Activated T-helper 1 cell treated with anti-CD3 and anti-CD28 coated beads, Interleukin-12 subunit alpha, Interleukin-12 subunit beta, Interleukin-2, Interleukin-4 antibody, amounts not matched to agents 30 ng/mL and 10 ng/mL and 1 ng/mL, durations not matched to agents 14 hours and 24 hours and 36 hours (primary cell): ENCODE measurements around the gene NDFIP1. TPM values are rescaled to one million over a fixed set of nuclear protein-coding genes. Genes with fewer than 3 reads are reported as not detected.

Source experiments
- DNase-seq: peaks from one replicate; pipeline ENCODE4 v3.0.0; 2021; ENCODE audit warnings: low spot score
- H3K27ac Mint-ChIP-seq: one replicate; pipeline ENCODE4 v1.8.0; 2021; ENCODE audit warnings: mild to moderate bottlenecking, mixed read lengths
- H3K27me3 Mint-ChIP-seq: one replicate; pipeline ENCODE4 v1.8.0; 2022; ENCODE audit warnings: mild to moderate bottlenecking, moderate library complexity, mixed read lengths; ENCODE audit not compliant: insufficient read depth
- H3K36me3 Mint-ChIP-seq: one replicate; pipeline ENCODE4 v1.8.0; 2021; ENCODE audit warnings: low read depth, mixed read lengths
- H3K4me1 Mint-ChIP-seq: one replicate; pipeline ENCODE4 v1.8.0; 2021; ENCODE audit warnings: low read depth, mixed read lengths
- H3K4me3 Mint-ChIP-seq: one replicate; pipeline ENCODE4 v1.8.0; 2021; ENCODE audit warnings: mild to moderate bottlenecking, moderate library complexity, mixed read lengths
- H3K9me3 Mint-ChIP-seq: one replicate; pipeline ENCODE4 v1.8.0; 2021; ENCODE audit warnings: mixed read lengths
- intact Hi-C: fragments of 100-400 bp; cut with micrococcal nuclease; formaldehyde crosslinking; loops from one replicate; pipeline ENCODE4 v1.15.1; 2024
- total RNA-seq: library from RNA; stranded (reverse); gene quantifications from 2 replicates; pipeline ENCODE4 v1.2.3, GENCODE V29; 2022

NDFIP1 gene
- total RNA-seq, 1 donor from 2014 or later, result 119 TPM

DNA sequence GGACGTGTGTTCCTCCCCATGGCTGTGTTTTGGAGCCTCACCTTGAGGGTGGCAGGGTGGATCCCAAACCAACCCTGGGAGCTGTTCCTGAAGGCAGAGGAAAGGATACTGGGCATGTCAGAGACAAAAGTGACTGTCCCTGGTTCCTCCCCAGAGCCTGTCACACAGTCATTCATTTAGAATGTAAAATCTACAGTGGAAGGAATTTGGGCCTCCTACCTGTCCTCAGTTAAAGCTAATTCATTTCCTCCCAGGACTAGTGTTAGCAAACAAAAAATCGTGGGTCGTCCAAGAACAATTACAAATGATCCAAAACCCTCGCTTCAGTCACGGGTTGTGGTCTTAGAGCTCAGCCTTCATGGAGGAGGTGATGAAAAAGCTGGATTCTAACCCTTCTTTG lies 83.2 kb downstream of the NDFIP1 start:
- H3K4me1 Mint-ChIP-seq, result no peaks in the 10 kb centered on the region
- H3K27me3 Mint-ChIP-seq, result peaks cover 4% of the 10 kb centered on the region
- no peak for DNase-seq
- intact Hi-C loops, result no loop called here
- H3K4me3 Mint-ChIP-seq, result no peak overlapping the region
- H3K36me3 Mint-ChIP-seq, result no peaks in the 10 kb centered on the region
- no peaks in the 10 kb centered on the region for H3K9me3 Mint-ChIP-seq
- H3K27ac Mint-ChIP-seq, result no peak overlapping the region

DNA sequence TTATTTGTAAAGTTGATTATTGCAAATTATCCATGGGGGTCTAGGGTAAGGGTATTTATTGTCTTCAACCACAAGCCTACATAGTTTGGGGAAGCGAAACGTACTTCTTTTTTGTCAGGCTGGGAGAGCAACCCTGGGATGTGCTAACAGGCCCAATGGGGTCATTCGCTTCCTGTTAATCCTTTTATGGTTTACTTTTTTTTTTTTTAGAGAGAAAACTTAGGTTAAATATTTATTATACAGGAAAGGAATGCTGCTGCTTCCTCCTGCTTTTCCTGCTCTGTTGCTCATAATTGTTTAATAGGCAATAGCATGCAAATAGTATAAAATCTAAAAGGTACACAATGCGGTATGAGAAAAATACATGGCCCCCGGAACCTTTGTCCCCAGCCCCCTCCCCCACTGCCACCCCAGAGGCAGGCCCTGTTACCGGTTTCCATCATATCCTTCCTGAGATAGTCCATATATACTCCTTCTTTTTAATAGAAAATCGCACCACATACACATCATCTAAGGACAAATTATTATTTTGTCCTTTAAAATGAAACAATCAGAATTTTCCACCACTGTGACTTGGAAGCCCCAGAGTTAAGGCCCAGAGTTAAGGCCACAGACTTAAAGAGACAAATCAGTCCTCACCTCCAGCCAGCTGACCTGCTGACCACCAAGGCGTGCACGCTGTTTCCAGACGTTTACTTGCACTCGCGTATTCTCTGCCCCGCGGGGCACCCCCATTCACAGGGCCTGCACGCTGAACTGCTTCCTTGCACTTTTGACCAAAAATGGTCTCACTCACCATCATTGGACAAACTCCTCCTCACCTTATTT lies 83.9 kb downstream of the NDFIP1 start:
- Mint-ChIP-seq H3K4me1 (no peaks in the 10 kb centered on the region), H3K4me3 (no peak overlapping the region), H3K27me3 (peaks cover 4% of the 10 kb centered on the region), H3K27ac (no peak overlapping the region), H3K36me3 (no peaks in the 10 kb centered on the region), H3K9me3 (no peaks in the 10 kb centered on the region)
- intact Hi-C loops, result no loop called here
- no peak for DNase-seq

DNA sequence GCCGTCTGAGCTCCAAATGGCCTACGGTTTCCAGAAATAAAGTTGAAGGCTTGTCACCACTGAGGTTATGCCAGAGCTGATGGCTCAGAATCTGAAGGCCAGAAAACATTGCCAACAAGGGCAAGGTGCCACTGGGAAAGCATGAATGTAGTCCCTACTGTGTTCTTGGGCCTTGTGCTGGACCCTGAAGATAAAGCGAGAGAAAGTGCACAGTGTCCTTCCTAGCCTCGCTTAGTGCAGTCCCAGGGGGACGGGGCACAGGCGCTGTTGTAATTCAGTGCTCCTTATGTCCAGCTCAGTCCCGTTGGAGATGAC lies 84.5 kb downstream of the NDFIP1 start:
- H3K4me1 Mint-ChIP-seq, result no peaks in the 10 kb centered on the region
- peaks cover 1% of the 10 kb centered on the region for H3K27me3 Mint-ChIP-seq

DNA sequence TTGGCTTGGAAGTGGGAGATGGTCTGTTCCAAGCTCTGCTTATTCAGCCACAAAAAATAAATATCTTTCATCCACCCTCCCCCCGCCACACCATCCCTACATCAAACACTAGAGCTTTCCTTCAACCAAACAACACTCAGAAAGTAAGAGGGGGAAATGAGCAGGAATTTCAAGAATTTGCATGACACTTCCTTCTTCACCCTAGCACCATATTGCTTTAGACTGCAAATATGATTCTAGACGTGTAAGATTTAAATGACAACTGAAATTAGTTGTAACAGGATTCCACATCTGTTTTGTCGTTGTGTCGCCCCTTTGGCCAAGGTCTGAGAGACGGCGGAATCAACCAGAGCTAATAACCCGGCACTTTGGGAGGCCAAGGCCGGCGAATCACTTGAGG lies 88.5 kb downstream of the NDFIP1 start:
- intact Hi-C loops, result no loop called here

More for the DNA sequence above, 84.5 kb downstream of the NDFIP1 start:
- no peak for DNase-seq
- intact Hi-C loops, result no loop called here
- Mint-ChIP-seq H3K4me3 (no peak overlapping the region), H3K36me3 (no peaks in the 10 kb centered on the region), H3K9me3 (no peaks in the 10 kb centered on the region), H3K27ac (no peak overlapping the region)

DNA sequence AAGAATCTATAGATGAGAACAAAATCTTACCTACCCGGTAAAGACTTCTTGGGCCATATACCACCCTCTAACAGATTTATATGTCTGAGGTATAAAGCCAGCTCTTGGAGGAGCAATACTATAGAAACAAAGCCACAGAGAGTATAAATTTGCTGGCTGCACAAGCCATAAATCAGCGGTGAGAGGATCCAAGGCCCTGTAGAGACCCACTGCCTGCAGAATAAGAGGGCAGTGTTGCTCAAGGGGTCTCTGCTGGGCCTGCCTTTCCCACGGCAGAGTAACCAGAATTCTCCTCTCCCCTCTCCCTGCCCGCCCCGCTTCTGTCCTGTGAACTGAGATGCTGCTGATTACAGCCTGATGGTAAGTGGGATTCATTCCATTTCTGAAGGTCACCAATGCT lies 89.2 kb downstream of the NDFIP1 start:
- no peak for DNase-seq
- Mint-ChIP-seq H3K27me3 (peaks cover 9% of the 10 kb centered on the region), H3K4me1 (no peaks in the 10 kb centered on the region), H3K4me3 (no peak overlapping the region), H3K27ac (no peak overlapping the region), H3K36me3 (no peaks in the 10 kb centered on the region), H3K9me3 (no peaks in the 10 kb centered on the region)
- intact Hi-C loops, result no loop called here

More for the DNA sequence above, 88.5 kb downstream of the NDFIP1 start:
- Mint-ChIP-seq H3K4me1 (no peaks in the 10 kb centered on the region), H3K27me3 (peaks cover 7% of the 10 kb centered on the region), H3K27ac (no peak overlapping the region), H3K9me3 (no peaks in the 10 kb centered on the region), H3K36me3 (no peaks in the 10 kb centered on the region), H3K4me3 (no peak overlapping the region)
- DNase-seq, result no peak

DNA sequence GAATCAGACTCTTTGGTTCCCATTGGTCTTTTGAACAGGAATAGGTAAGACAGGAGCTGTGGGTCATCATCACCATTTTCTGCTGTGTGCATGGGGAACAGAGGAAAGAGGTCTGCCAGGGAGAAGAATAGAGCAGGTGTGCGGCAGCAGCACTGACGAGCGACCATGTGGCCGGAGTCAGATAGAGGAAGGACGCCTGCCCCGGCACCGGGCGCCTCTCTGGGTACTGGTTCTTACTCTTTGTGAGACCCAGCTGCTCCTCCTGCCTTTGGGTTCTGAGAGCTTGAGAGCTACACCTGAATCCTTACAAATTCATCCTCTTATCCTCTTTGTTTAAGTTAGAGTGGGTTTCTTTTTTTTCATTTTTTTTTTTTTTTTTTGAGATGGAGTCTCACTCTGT lies 90.8 kb downstream of the NDFIP1 start:
- Mint-ChIP-seq H3K9me3 (no peaks in the 10 kb centered on the region), H3K4me3 (no peak overlapping the region), H3K4me1 (no peaks in the 10 kb centered on the region), H3K27ac (no peak overlapping the region), H3K27me3 (peaks cover 13% of the 10 kb centered on the region), H3K36me3 (no peaks in the 10 kb centered on the region)
- intact Hi-C loops, result no loop called here
- DNase-seq, result no peak

DNA sequence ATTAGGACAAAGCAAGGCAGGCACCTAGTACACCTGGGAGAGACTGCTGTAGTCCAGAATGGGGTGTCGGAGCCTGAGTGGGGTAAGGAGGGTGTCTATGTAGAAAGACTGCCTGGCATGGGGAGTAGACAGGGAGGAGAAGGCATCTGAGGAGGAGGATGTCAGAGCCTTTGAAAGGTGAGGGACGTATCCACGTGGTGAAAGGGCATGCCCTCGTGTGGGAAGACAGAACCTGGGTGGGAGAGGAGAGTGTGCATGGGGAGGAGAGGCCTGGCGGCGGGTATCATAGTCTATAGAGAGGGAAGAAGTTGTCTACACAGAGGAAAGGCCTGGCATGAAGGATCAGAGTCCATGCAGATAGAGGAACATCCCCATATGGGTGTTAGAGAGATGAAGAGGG lies 91.8 kb downstream of the NDFIP1 start:
- intact Hi-C loops, result no loop called here
- H3K9me3 Mint-ChIP-seq, result no peaks in the 10 kb centered on the region
- DNase-seq, result no peak
- no peaks in the 10 kb centered on the region for H3K36me3 Mint-ChIP-seq
- peaks cover 16% of the 10 kb centered on the region for H3K27me3 Mint-ChIP-seq
- no peak overlapping the region for H3K4me3 Mint-ChIP-seq
- no peak overlapping the region for H3K27ac Mint-ChIP-seq
- H3K4me1 Mint-ChIP-seq, result no peaks in the 10 kb centered on the region

DNA sequence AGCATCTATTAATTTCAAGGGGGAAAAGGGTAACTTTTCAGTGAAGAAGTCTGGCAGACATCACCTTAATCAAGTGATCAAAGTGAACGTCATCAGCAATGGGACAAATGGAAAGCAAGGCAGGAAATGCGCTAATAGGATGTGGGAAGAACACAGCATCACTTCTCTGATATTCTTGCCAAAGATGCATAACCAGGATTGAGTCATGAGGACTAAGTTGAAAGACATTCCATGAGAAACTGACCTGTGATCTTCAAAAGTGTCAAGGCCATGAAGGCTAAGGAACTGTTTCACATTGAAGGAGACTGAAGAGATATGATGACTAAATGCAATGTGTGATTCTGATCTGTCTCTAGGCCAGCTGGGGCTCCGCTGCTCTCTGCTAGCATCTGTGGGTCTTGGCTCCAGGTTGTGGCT lies 92.9 kb downstream of the NDFIP1 start:
- Mint-ChIP-seq H3K36me3 (no peaks in the 10 kb centered on the region), H3K9me3 (no peaks in the 10 kb centered on the region), H3K4me3 (no peak overlapping the region), H3K27ac (no peak overlapping the region), H3K4me1 (no peaks in the 10 kb centered on the region), H3K27me3 (peaks cover 18% of the 10 kb centered on the region)
- intact Hi-C loops, result no loop called here
- DNase-seq, result no peak

DNA sequence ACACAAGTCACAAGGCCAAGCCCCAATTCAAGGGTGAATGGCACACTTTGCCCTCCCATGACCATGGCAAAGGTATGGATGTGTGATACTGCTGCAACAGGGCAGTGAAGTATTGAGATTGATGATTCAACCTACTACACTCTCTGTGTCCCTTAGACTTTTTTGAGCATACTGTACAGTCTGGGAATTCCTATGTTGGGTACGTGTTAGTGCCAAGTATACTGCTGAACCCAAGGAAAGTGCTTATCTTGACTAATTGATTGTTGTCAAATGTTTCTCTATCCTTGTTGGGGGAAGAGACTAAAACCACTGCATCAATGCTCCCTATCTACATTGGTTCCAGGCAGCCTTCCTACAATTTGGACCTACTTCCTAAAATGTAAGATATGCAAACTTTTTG lies 93.7 kb downstream of the NDFIP1 start:
- intact Hi-C loops, result no loop called here
- Mint-ChIP-seq H3K9me3 (no peaks in the 10 kb centered on the region), H3K4me3 (no peak overlapping the region), H3K27ac (no peak overlapping the region), H3K36me3 (no peaks in the 10 kb centered on the region), H3K4me1 (no peaks in the 10 kb centered on the region), H3K27me3 (peaks cover 18% of the 10 kb centered on the region)
- DNase-seq, result no peak

Other genes starting within 250 kb of the NDFIP1 start
- not detected in 2 replicates for gene PCDH1, start 230.4 kb upstream of the NDFIP1 start, total RNA-seq
- gene DELE1, start 184.9 kb upstream of the NDFIP1 start, total RNA-seq, result 68.4 and 81.5 TPM in 2 replicates
- gene PCDH12, start 150.6 kb upstream of the NDFIP1 start, total RNA-seq, result 2.2 TPM in 2 replicates
- gene RNF14, start 139.7 kb upstream of the NDFIP1 start, total RNA-seq, result 26.4 and 28.7 TPM in 2 replicates
- gene GNPDA1, start 95.8 kb upstream of the NDFIP1 start, total RNA-seq, result 87.5 and 88.4 TPM in 2 replicates
- gene SPRY4, start 216.2 kb downstream of the NDFIP1 start, total RNA-seq, result 1.7 and 2.4 TPM in 2 replicates